ENCODE measurements around the gene CACNA1G.

DNA sequence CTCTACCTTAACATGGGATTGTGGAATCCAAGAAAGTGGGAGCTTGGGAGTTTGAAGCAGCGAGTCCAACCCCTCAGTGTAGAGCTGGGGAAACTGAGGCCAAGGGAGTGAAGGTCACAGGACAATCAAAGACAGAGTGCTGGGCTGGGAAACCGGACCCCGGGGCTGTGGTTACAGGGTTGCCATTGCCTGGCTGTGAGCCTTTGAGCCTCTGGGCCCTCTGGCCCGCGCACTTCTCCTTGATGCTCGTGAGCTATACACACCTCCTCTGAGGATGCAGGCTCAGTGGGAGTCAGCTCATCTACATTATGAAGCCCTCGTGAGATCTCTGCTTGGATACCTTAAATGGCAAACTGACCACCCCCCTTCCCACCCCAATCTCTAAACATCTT is 76.3 kb downstream of the CACNA1G start:
- TF ChIP-seq, protein P1, sequence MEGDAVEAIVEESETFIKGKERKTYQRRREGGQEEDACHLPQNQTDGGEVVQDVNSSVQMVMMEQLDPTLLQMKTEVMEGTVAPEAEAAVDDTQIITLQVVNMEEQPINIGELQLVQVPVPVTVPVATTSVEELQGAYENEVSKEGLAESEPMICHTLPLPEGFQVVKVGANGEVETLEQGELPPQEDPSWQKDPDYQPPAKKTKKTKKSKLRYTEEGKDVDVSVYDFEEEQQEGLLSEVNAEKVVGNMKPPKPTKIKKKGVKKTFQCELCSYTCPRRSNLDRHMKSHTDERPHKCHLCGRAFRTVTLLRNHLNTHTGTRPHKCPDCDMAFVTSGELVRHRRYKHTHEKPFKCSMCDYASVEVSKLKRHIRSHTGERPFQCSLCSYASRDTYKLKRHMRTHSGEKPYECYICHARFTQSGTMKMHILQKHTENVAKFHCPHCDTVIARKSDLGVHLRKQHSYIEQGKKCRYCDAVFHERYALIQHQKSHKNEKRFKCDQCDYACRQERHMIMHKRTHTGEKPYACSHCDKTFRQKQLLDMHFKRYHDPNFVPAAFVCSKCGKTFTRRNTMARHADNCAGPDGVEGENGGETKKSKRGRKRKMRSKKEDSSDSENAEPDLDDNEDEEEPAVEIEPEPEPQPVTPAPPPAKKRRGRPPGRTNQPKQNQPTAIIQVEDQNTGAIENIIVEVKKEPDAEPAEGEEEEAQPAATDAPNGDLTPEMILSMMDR (conservative IDR thresholded peaks at IDR 0.05; ENCODE audit: low read length): no peak
- TF ChIP-seq EZH2phosphoT487 (IDR thresholded peaks at IDR 0.05; ENCODE audit: borderline replicate concordance, low read depth, low read length): no peak
